ENCODE results near the gene CCDC97. TPM values are rescaled to one million over a fixed set of nuclear protein-coding genes. Genes with fewer than 3 reads are reported as not detected.

Gene CCDC97
- polyA plus RNA-seq, 1 of the 3 experiments (the other 2 are of a cell fraction): 9.6 TPM

DNA sequence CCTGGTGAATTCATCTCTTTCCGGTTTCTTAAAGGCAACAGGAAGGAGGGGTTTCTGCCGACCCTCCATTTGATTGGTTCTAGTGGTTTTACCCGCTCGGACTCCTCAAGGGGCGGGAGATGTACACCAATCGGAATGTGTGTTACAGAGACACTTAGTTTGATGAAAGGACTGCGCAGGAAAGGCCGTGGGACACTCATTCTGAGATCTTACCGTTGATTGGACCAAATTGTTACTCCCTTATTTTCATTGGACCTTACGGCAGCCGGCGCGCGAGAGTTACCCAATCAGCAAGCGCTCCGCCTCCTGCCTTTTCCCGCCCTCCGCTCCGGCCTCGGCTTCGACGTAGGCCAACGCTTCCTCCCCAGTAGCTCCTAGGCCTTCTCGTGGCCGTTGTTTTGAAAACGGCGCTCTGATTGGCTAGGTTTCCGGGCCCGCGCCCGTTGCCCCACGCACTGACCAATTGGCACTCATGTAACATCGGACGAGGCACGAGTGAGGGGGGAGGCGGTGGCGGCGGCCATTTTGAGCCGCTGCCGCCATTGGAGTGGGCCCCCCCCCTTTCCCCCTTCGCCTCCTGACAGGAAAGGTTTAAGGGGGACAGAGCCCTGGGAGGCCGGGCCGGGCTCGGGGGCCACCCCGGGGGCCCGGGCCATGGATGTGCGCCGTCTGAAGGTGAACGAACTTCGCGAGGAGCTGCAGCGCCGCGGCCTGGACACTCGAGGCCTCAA, 46.0 kb upstream of the CCDC97 start, which contains the start of gene HNRNPUL1:
HNRNPUL1 (plus strand) TSS at position 523 of the 731 bp plus-strand sequence; CDS start at position 655, 132 bp downstream.
- peak; percentile 98 for DNase-seq
- ChIA-PET POLR2A (interaction anchor here (0.9 to 2.0 kb wide), 4 partner anchors 10 to 44 kb away, joined by 3 to 6 read pairs (median 5); no protein-coding TSS in a partner anchor), CTCF (interaction anchor here (0.6 to 4.7 kb wide), 11 partner anchors 13 to 843 kb away, joined by 3 to 61 read pairs (median 3); no protein-coding TSS in a partner anchor)
- Histone ChIP-seq H3K9ac (peak within 1 kb of the TSS; percentile 99), H3K9me2 (no peaks in the 10 kb centered on the region), H3K36me3 (replicated peaks in 1 of 2; ENCODE audit: control insufficient read depth in 1 of 2, insufficient read depth in 2 of 2, low read length in 1 of 2) (peaks cover 32 to 42% of the 10 kb centered on the region in 2 experiments), H3K4me1 (ENCODE audit: control insufficient read depth in 1 of 2, insufficient read depth in 2 of 2, low read depth in 1 of 2, low read length in 1 of 2) (peaks cover 11 to 12% of the 10 kb centered on the region in 2 experiments; a peak in 2 of 4 replicates), H3K79me2 (ENCODE audit: insufficient read depth) (peaks cover 53% of the 10 kb centered on the region), H3K27ac (ENCODE audit: low read depth in 2 of 2, low read length in 1 of 2) (peak within 1 kb of the TSS; percentile 95 to 96), H3K27me3 (ENCODE audit: insufficient read depth) (no peaks in the 10 kb centered on the region), H3K4me2 (peak within 1 kb of the TSS; percentile 92), H4K20me1 (ENCODE audit: insufficient read depth) (peaks cover 20% of the 10 kb centered on the region), H3K9me3 (no peaks in the 10 kb centered on the region), H2AFZ (ENCODE audit: low read depth) (no peak within 1 kb of the TSS; the same call in 1 of the 2 replicates), H3F3A (replicated peaks; ENCODE audit: insufficient read depth) (peaks cover 39% of the 10 kb centered on the region), H3K4me3 (ENCODE audit: low read depth in 2 of 2, low read length in 1 of 2) (peak within 1 kb of the TSS; percentile 83 to 86)
- under 1% methylated on average over 30 of the region's 55 CpGs for WGBS (ENCODE audit: low lambda C conversion rate)
- no peak for TF ChIP-seq FOSL2 (IDR thresholded peaks at IDR 0.05; ENCODE audit: borderline replicate concordance, low read depth)
- no peak for TF ChIP-seq MXI1 (IDR thresholded peaks at IDR 0.05; ENCODE audit: low read depth, low read length)
- peak; percentile 73 for TF ChIP-seq ELF1 (IDR thresholded peaks at IDR 0.05)
- peak; percentile 24; the same call in 1 of the 2 replicates for TF ChIP-seq FOXM1 (IDR thresholded peaks at IDR 0.05; ENCODE audit: low read depth)
- peak; percentile 83 for TF ChIP-seq CHD2 (IDR thresholded peaks at IDR 0.05; ENCODE audit: low read length, partially characterized antibody)
- TF ChIP-seq SIN3A (IDR thresholded peaks at IDR 0.05; ENCODE audit: borderline replicate concordance, low read depth, low read length): peak; percentile 48; the same call in 1 of the 2 replicates
- no peak for TF ChIP-seq GATA2 (CRISPR knock-in tag; IDR thresholded peaks at IDR 0.05)
- peak; percentile 71 for TF ChIP-seq NRF1 (IDR thresholded peaks at IDR 0.05; ENCODE audit: low read depth, low read length)
- peak; percentile 15 to 21; a peak in 2 of 4 replicates for TF ChIP-seq EP300 (IDR thresholded peaks at IDR 0.05; ENCODE audit: borderline replicate concordance in 1 of 2, low read depth in 1 of 2, low read length in 1 of 2)
- TF ChIP-seq TAF1 (IDR thresholded peaks at IDR 0.05; ENCODE audit: borderline replicate concordance, low read depth, low read length): peak; percentile 80
- no peak for TF ChIP-seq RXRA (IDR thresholded peaks at IDR 0.05; ENCODE audit: borderline replicate concordance, low read depth)
- no peak for TF ChIP-seq MEF2A (IDR thresholded peaks at IDR 0.05; ENCODE audit: borderline replicate concordance, low read depth)
- TF ChIP-seq RCOR1 (IDR thresholded peaks at IDR 0.05; ENCODE audit: low read length): no peak
- TF ChIP-seq IRF3 (IDR thresholded peaks at IDR 0.05; ENCODE audit: low read depth, low read length): peak; percentile 77
- TF ChIP-seq TEAD4 (IDR thresholded peaks at IDR 0.05; ENCODE audit: borderline replicate concordance, insufficient read depth): no peak; the same call in 1 of the 2 replicates
- no peak for TF ChIP-seq TCF12 (IDR thresholded peaks at IDR 0.05)
- TF ChIP-seq NFIC (IDR thresholded peaks at IDR 0.05; ENCODE audit: borderline replicate concordance): no peak
- TF ChIP-seq PBX3 (IDR thresholded peaks at IDR 0.05): peak; percentile 63; the same call in 1 of the 2 replicates
- no peak for TF ChIP-seq USF2 (IDR thresholded peaks at IDR 0.05; ENCODE audit: borderline replicate concordance, low read depth, low read length)
- TF ChIP-seq FOXJ3 (CRISPR knock-in tag; IDR thresholded peaks at IDR 0.05): no peak
- peak; percentile 100 for TF ChIP-seq YY1 (IDR thresholded peaks at IDR 0.05; ENCODE audit: low read depth)
- no peak for TF ChIP-seq SMC3 (IDR thresholded peaks at IDR 0.05; ENCODE audit: low read depth, low read length)
- no peak for TF ChIP-seq RAD21 (IDR thresholded peaks at IDR 0.05; ENCODE audit: low read length)
- no peak; the same call in 1 of the 2 replicates for TF ChIP-seq POLR2AphosphoS5 (IDR thresholded peaks at IDR 0.05; ENCODE audit: low read depth, low read length)
- TF ChIP-seq GABPA (IDR thresholded peaks at IDR 0.05; ENCODE audit: low read depth): peak; percentile 76
- TF ChIP-seq REST (IDR thresholded peaks at IDR 0.05; ENCODE audit: low read depth, low read length): 0 out of 2 replicates have a peak, but pooled peaks have one; percentile 40

Data from SK-N-SH (cell line).